NCI-H345 treated with DMSO at 0.1 percent for 48 hours (cell line): ENCODE results near the gene CITED1.
"Not testable (repeated sequence)": the region's sequence is repeated elsewhere in the genome, so short reads cannot be mapped to it uniquely, and the experiment has no call there.

Experiments
- DNase-seq: peaks from one replicate; lab custom pipeline; 2025; ENCODE audit not compliant: unreplicated experiment; lab: John Stamatoyannopoulos, UW

CITED1 gene

DNA sequence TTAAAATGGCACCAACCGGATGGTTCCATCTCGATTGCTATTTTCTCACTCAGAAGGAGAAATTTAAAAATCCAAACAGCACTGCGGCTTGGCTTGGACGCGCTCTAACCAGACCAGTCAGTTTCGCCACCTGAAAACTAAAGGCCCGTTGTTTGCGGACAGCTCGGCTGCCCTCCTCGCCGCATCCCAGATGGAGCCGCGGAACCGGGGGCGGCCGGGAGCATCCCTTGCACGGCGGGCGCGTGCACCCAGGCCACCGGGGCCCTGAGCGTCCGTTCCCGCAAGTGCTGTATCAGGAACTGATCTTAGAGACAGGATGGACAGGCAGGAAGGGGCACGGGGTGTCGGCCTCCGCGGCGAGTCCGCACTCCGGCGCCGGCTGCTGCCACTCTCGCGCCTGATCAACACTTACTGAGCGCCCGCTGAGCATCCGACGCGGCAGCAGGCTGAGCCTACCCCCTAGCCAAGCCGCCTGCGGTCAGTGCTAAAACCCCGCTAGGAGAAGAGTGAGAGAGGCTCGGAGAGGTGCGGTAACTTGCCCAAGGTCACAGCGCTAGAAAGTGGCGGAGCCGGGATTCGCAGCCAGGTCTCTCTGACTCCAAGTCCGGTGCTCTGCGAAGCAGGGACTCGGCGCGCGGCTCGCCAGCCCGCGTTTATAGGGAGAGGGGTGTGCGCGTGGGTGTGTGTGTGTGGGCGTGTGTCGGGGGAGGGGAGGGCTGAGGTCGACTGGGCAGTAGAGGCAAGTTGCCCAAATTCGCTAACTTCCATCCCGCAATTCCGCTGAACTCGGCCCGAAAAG lies at the start of gene CITED1:
Gene CITED1, minus strand, starts transcription at position 629 of the 799 bp plus-strand sequence. CDS start 3,045 bp downstream, outside the sequence.
- no peak for DNase-seq

GRCh38 chrX:72352786-72353185 lies 47.1 kb upstream of the CITED1 start:
- DNase-seq = no peak

DNA sequence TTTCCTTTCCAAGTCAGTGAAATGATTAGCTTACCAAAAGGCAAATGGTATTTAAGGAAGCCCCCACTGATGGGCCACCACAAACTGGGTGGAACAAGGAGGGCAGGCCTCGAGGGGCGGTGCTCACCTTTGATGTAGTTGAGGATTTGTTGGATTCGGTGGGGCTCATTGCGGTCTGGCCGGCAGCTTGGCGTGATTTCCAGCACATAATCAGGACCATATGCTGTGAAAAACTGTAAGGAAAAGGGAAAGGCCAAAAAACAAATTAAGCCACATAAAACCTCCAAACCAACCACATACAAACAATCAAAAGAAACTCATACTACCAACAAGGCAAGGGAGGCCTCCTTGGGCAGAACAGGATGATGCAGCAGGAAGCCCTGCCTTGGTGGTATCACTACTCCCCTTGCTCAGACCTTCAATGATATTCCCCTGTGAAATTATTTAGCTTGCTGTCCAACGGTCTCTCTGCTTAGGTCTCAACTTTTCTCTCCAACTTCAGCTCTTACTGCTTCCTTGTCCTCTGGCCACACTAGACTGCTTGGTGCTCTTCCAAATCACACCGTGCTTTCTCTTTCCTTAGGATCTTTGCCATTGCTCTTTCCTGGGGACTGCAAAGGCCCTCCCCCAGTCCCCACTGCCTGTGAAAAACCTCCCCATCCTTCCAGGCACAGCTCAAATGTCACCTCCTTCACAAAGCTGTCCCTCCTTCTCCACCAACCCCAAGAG lies 46.1 kb upstream of the CITED1 start:
- no peak for DNase-seq

- DNase-seq = no peak
These were observed 43.5 kb upstream of the CITED1 start for GRCh38 chrX:72349190-72349589.

DNA sequence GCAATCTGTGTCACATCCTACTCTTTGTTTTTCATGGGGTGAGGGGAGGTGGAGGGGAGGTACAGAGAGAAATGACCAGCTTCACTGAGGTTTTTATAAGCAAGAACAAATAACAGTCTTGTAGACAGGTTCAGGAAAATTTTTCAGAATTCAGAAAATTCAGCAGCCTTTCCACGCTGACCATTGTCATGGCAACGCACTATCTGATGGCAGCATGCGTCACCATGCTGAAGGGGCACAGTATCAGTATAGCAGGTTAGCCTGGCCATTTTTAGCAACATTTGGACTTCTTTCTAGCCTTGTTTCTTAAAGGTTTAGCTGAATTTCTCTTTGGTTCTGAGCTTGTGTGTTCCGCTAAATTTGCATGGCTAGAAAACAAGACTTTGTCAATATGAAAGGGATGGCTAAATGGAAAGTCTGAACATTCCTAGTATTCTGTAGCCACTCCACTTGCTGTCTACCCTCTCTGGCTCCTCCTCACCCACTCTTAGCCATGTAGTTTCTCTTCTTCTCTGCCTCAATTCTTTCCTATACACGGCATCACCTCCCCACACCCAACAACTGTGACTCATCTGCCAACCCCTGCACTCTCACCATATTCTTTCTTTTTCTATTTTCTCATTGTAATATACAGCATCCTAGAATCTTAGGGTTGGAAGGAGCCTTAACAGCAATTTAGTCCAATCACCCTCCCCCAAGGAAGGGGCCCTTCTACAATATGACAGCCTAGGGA lies 42.7 kb upstream of the CITED1 start:
- no peak for DNase-seq

DNA sequence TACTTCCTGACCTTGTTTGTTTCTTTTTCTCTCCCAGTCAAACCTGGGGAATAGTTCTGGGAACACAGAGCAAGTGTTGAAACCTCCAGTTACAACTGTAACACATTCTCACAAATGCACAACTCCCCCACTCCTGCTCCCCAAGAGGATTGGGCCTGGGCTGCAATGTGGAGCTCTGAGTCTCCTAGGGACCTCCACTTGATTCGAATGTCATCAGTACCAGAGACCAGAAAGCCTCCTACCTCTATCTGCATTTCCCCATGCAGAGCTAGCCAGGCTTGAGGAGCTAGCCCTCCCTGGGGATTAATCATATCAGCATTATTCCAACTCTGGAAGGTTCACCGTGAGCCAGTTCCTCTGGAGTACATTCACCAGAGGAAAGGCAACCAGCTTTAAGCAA lies 41.7 kb upstream of the CITED1 start:
- DNase-seq = no peak

DNA sequence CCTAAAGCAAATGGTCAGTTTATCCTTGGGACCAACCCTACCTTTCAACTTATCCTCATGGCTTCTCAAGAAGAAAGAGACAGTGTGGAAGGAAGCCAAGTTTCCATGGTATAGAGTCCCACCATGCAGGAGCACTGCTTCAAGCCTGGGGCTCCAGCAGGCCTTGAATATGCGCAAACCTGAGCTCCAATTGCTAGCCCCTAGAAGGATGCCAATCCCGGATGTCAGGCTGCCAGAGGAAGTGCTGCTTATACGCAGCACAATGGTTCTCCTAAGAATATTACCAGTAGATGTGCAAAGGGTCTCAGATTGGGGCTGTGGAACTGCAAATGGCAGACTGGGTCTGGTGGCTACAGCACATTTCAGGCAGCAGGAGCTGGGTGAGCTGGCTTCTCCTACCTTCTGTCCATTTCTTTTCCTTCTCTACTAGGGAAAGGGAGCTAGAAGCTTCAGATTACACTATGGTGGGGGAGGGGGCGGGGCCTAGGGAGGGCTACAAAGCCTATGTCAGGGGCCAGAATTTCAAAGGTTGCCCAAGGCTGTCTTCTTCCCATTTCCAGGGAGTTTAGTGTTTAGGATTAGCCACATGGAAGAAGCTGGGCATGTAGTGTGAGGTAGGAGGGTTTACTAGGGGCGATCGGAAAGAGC lies 40.7 kb upstream of the CITED1 start:
- no peak for DNase-seq

- DNase-seq = no peak
These were observed 34.9 kb upstream of the CITED1 start for GRCh38 chrX:72340626-72341025.

GRCh38 chrX:72340041-72340440 lies 34.3 kb upstream of the CITED1 start:
- DNase-seq = no peak

- DNase-seq = no peak
These were observed 24.4 kb upstream of the CITED1 start for GRCh38 chrX:72330131-72330530.

DNA sequence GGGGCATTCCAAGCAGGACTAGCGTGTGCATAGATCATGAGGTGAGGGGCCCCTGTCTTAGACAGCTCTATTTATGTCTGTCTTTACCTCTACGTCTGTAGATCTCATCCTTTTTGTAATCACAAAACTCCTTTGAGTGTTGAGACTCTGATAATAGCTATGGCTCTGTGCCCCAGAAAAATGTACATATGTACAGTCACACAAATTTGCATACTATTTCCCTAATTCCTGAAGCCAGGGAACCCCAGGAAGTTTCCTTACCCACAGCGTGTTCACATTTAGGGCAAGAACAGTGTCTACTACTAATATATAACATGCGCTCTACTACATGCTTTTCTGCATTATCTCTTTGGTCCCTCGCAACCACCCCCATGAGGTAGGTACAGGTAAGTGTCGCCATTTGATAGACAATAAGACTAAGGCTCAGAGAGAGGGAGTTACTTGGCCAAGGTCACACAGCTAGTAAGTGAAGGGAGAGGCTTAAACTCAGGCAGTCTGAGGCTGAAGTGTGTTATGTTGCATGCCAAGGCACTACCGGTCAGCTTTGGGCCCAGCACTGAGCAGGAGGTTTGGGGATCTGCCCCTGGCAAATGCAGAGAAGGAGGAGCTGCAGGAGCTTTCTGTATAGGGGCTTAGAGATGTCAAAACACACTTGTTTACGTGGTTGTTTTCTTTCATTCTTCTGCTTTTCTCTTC lies 21.0 kb upstream of the CITED1 start:
- no peak for DNase-seq

DNA sequence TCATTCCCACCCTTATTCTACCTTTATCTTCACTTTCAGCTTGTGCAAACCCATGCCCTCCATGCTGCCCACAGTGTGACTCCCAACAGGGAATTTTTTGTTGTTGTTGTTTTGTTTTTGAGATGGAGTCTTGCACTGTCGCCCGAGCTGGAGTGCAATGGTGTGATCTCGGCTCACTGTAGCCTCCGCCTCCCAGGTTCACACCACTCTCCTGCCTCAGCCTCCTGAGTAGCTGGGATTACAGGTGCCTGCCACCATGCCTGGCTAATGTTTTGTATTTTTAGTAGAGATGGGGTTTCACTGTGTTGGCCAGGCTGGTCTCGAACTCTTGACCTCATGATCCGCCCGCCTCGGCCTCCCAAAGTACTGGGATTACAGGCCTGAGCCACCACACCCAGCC lies 13.9 kb upstream of the CITED1 start:
- DNase-seq = not testable (repeated sequence)

GRCh38 chrX:72317139-72317538 lies 11.4 kb upstream of the CITED1 start:
- no peak for DNase-seq

DNA sequence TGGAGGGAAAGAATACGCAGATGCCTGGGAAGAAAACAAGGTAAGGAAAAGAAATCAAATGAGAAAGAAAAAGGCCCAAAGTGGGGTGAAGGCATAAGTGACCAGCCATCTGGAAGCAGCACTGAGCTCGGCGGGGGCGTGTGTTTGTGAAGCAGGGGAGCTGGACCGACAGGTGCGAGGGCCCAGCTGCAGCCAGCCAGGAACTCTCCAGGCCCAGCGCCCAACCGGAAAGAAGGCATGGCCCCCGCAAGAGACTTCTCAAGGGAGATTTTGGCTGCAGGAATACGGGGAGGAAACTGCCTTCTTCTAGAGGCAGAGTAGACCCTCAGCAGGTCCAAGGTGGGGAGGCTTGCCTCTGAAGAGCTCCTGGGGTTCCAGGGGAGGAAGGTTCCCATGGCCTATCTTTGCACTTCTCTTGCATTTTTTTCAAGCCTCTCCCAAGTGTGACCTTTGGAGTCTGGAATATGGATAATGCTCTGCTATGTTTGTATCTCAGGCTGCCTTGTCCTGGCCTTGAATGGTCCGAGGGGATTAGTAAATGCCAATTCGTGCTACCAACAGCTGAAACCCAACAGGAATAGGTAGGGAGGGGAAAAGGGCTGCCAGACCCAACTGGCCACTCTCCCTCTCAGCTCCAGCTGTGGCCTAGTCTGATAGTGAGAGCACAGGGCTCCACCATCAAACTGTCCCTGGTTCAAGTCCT lies 10.8 kb upstream of the CITED1 start:
- no peak for DNase-seq

- DNase-seq = no peak
These were observed 9.2 kb upstream of the CITED1 start for GRCh38 chrX:72314881-72315280.

DNA sequence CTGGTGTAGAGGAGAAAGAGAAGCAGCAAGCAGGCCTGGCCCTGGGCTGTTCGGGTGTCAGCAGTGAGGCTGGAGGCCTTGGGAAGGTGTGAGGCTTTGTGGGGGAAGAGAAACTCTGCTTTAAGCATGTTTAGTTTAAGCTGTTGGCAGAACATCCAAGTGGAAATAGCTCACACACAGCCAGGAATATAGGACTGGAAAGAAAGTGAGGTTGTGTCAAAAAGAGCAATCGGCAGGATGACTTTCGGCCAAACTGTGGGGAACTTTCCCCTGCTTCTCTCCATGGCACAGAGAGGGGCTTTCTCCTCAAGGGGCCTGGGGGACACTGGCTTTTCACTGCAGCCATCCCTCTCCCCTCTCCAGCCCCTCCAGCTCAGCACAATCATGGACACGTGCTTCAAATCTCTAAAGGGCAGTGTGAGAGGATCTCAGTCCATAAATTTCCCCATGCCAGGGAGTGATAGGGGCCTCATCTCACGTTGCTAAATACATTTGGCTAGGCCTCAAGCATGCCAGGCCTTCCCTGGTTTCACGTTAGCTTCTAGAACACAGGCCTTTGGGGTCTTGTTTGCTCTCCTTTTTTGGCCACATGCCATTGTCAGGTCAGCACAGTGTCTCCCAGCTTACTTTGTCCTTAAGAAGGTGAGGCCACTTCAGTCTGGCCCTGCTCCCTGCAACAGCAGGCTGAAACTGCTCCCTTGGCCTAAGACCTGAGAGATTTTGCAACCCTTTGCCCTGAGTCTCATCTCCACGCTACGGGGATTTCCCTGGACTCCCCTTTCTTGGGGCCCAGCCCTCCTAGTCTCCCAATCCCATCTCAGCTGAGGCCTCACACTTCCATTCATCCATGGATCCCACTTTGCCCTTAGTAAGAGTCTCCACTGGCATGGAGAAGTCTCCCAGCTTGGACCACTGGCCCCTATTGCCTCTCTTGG lies 8.3 kb upstream of the CITED1 start:
- no peak for DNase-seq

GRCh38 chrX:72312311-72312940 lies 6.7 kb upstream of the CITED1 start:
- DNase-seq = no peak

DNA sequence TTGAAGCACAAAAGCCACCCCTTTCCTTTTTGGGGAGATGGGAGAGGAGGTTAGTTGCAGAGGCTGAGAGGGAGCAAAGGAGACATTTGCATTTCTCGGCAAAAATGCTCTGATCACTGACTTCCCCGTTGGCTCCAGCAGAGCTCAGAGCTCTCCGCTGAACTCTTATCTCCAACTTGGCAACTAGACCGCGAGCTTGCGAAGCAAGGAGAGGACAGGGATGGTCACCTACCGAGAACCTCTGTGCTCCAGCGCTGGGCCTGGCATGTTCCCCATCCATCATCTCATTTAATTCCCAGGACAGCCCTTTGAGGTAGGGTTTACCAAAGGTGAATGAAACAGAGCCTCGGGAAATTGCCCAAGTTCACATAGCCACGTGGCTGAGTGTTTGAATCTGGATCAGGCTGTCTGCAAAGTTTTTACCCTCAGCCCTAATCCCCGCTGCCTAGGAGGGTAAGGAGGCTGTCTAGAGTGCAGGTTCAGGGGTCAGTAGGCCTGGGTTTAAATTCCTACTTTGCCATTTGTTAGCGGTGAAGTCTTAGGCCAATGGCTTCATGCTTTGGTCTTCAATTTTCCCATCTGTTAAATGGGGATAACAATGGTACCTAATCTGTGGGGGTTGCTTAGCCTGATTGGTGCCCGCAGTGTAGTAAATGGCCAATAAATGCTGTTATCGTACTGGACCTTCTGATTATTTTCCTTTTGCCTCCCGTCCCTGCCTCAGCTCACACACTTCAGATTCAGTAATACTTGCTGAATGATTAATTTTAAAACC lies 3.8 kb upstream of the CITED1 start:
- no peak for DNase-seq
